HG02798 (cell line): Measurements from ENCODE around the gene RIN3.
A peak's percentile ranks its signal among the peaks of the same experiment; 100 is the strongest.

ENCODE experiments used
- ATAC-seq: cut with Tn5 transposase; IDR thresholded peaks from one replicate; pipeline ENCODE4 v1.9.1; 2021; ENCODE audit warnings: mild to moderate bottlenecking; ENCODE audit not compliant: unreplicated experiment, poor library complexity

Gene RIN3

DNA sequence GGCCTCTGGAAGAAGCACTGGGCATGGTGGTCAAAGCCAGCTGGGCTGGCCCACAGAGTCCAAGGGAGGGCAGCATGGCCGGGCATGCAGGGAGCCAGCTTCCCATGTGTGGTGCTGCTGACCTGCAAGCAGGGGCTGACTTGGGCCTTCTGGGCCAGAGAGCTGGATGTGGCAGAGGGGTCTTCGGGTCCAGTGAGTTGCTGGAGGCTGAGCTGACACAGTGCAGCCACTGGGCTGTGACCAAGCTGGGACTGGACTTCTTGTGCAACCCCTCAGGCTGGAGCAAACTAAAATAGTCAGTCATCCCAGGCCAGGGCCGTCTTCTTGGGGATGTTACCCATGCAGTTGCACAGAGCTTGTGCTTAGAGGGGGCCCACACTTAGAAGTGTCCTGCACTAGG, 7.3 kb upstream of the RIN3 start:
- no peak for ATAC-seq

DNA sequence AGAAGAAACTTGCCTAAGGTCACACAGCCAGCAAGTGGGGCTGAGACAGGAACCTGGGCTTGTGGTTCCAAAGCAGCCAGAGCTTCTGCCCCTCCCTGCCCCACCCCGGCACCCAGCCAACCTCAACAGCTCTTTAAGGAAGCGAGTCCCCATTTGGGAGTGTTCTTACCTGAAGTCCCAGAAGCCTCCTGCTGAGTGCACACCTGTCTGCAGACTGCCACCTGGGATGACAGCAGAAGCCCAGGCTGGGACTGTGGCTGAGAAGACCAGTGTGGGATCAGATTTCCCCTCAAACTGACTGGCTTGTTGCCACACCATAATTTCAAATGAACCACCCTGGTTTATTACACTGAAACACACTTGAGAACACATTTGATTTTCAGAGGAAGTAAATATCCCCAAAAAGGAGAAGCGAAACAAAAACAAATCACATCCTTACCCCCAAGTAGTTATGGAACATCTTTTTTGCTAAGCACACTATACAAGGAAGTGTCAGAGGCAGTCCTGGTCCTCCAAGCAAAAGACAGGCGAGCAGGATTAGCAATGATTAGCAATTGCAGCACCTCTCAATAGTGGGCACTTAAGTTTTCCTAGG, 6.3 kb upstream of the RIN3 start:
- ATAC-seq = no peak

- no peak for ATAC-seq
Measured at GRCh38 chr14:92510972-92511371, 2.6 kb upstream of the RIN3 start.

DNA sequence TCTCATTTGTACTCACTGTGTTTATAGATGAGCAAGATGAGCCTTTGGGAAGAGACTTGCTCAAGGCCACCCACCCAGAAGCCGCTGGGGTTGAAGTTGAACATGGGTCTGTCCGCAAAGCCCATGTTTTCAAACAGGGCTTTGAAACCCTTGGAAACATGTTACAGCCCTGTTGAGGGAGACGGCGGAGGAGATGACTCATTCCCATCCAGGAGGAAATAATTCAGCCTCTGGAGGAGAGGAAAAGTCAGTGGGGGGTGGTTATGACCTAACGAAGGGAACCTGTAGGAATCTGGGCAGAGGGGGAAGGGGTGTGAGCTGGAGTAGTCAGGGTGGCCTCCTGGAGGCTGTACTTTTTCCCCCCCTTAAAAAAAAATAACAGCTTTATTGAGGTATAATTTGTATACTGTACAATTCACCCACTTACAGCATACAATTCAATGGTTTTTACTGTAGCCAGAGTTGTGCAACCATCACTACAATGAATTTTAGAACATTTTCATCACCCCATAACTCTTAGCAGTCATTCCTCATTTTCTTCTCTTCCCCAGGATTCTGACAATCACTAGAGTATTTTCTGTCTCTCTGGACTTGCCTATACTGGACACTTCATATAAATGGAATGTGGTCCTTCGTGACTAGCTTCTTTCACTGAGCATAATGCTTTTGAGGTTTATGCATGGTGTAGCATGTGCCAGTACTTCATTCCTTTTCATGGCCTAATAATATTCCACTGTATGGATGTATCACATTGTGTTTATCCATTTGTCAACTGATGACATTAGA, 1.9 kb upstream of the RIN3 start:
- ATAC-seq = no peak

- ATAC-seq = no peak
Measured at GRCh38 chr14:92512807-92513203, 776 bp upstream of the RIN3 start.

DNA sequence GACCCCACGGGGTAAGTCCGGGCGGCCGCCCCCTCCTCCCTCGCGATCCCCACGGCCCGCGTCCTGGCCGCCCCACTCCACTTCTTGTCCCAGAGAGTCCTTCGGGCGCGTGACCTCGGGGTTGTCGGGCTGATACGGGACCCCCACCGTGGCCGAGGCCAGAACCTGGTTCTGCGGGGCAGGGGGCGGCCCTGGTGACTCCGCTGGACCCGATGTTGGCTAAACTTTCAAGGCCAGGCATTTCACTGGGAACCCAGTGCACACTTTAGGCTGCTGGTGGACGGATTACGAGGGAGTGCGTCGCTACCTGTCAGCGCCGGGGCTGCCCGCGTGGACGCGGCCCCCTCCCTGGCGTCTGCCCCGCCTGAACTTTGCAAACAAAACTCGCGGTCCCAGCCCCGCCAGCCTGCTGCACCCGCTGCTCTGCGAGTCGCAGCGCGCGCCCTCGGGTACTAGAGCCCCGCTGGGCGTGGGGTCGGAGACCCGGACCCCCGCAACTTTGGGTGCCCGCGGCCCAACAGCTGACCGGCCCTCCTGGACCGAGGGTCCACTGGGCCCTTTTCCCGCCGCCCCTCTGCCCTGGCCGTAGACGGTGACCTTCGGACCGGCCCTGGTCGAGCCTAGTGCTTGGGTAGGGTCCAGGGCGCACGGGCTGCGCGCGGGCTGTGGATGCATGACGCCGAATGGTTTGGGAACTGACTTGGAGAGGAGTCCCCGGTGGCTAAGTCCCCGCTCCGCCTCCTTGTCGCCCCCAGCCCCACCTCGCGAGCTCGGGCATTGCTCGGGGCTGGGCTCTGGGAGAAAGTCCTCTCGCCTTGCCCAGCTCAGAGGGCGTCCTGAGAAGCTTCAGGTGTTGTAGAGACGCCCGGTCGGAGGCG, 624 bp downstream of the RIN3 start:
- peak; percentile 17 for ATAC-seq

- no peak for ATAC-seq
Measured at GRCh38 chr14:92514844-92515514, 1.4 kb downstream of the RIN3 start.

- no peak for ATAC-seq
Measured at GRCh38 chr14:92515546-92516343, 2.2 kb downstream of the RIN3 start.

DNA sequence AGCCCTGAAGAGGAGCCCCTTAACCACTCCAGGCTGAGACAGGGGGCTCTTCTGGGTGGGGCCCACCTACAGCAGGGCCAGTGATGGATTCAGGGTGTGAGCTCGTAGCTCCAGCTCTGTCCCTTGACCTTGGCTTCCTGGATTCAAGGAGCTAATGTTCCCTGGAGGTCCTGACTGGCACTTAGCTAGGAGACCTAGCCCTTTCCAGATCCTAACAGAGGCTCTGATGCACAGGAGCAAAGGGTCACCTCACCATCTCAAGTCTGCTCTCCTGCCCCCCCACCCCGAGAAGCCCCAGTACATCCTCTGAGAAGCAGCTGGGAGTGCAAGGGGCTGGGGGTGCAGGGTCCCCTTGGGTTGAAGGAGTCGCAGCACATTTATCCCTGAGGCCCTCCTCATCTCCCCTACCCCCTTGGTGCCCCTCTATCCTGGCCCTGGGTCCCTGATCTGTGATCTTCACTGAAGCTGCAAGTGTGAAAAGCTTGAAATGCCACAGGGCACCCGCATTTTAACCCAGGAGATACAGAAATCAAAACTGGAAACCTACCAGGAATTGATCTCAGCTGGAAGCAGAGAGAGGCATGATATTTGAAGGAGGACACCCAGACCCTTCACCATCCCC, 2.9 kb downstream of the RIN3 start:
- ATAC-seq = no peak

DNA sequence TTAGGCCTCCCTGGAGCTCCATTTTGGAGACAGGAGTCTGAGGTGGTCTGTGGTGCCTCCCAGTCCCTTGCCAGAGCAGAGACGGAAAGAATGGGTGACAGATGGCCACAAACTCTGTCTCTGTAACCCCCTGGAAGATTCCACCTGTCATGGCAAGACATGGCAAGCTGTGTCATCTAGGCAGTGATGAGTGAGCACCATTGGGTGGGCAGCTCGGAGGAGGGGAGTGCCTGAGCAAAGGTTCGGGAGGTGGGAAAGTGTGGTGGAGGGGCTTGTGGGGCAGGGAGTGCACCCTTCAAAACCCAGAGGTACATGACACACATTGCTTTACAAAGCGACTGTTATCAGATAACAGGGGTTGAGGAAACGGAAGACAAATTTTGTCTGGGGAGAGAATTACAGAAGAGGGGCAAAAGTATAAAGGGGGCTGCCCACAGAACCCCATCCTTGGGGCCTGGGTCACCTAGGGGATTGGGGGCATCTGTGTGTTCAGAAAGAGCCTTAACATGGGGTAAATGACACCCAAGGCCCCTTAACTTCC, 3.5 kb downstream of the RIN3 start:
- no peak for ATAC-seq

DNA sequence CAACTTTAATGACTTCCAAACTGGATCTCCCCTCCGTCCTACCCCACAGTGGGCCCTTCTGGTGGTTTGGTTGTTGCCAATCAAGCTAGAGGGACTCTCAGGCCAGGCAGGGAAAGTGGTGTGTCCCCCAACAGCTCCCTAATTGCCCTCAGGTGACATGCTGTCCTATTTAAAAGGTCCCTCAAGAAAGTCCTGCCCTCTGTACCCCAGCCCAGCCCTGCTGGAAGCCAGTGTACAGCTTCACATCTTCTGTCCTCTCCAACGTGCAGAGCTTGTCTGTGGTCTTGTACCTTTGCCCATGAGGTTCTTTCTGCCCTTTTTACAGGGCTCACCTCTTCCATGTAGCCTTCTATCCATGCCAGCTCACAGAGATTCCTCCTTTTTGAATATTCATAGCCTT, 4.2 kb downstream of the RIN3 start:
- no peak for ATAC-seq

DNA sequence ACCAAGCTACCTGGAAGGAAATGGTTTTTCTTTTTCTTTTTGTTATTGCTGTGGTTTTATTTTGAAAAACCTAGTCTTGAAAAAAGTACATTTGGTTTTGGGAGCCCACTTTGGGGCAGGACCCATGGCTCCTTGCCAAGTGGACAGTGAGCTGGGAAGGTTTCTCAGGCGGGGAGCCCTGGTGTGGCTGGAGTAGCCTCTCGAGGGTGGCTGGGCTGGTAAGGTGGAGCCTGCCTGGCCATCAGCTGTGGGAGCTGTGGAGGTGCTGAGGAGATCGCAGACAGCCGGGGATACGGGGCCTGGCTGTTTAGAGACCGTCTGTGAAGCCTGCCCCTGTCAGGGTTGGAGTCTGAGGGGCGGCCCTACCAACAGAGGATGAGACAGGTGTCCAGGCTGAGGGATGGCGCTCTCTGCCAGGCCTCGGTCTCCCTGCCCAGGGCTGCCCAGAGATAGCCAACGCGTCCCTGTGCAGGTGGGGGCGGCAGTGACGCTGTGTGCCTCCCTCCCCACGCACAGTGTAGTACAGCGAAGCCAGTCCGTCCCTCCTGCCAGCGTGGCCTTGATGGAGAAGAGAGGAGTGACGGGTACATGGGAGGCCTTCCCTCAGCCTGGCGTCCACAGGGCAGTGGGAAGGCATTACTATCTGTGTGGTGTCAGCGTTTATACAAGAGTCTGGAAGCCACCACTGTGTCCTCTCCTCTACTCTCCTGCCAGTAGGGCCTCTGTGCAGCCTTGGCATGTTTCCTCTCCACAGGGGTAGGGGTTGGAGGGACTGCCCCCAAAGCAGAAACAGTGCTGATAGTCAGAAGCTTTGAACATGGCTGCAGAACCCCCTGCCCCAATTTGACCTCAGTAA, 5.9 kb downstream of the RIN3 start:
- no peak for ATAC-seq

GRCh38 chr14:92520102-92521057, 6.8 kb downstream of the RIN3 start:
- ATAC-seq = no peak

GRCh38 chr14:92521058-92521415, 7.5 kb downstream of the RIN3 start:
- no peak for ATAC-seq

- no peak for ATAC-seq
Measured at GRCh38 chr14:92523752-92524151, 10.2 kb downstream of the RIN3 start.

DNA sequence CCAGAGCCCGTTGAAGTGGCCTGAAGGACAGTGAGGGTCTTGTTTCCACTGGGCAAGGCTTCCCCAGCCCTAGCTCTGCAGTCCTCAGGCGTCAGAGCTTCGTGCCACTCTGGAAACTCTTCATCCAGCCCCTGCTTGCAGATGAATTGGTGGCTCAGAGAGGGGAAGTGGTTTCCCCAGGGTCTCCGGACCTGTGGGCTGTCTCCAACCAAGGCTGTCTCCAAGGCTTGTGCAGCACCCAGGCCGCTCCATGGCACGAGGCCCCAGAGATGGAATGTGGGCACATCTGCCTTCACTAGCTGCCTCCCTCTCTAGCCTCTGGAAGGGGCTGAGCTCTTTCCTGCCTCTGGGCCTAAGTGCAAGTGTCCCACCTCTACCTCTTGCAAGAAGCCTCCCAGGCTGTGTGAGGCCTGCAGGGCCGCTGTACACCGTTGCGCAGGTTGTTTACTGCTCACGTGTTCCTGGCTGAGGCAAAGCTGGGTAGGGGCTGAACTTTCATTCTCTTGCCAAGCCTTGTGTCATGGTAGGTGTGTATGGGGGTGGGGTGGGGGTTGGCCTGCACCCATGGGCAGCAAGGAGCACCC, 11.1 kb downstream of the RIN3 start:
- ATAC-seq = no peak
